ENCODE measurements around the gene PRKG1. TPM values are rescaled to one million over a fixed set of nuclear protein-coding genes. Genes with fewer than 3 reads are reported as not detected.
"Not testable (repeated sequence)": the region's sequence is repeated elsewhere in the genome, so short reads cannot be mapped to it uniquely, and the experiment has no call there.

The PRKG1 gene
- total RNA-seq, 2 donors from 2014 or later, result 1.3 to 2.7 TPM

GRCh38 chr10:52239771-52240170 lies 1165.5 kb downstream of the PRKG1 start:
- Histone ChIP-seq H3K36me3 (ENCODE audit: control insufficient read depth, insufficient read depth, low read length) (no peaks in the 10 kb centered on the region), H3K27me3 (ENCODE audit: control insufficient read depth, insufficient read depth, low read length, poor library complexity, severe bottlenecking) (no peaks in the 10 kb centered on the region), H3K27ac (ENCODE audit: low read depth, low read length) (no peak overlapping the region), H3K4me3 (ENCODE audit: low read length) (no peak overlapping the region), H3K4me1 (ENCODE audit: control insufficient read depth, insufficient read depth, low read length) (no peaks in the 10 kb centered on the region), H3K9me3 (ENCODE audit: control insufficient read depth, low read length) (no peaks in the 10 kb centered on the region), H3K9ac (ENCODE audit: extremely low read depth, low read length, poor library complexity, severe bottlenecking) (no peak overlapping the region)
- no peak for TF ChIP-seq CTCF (conservative IDR thresholded peaks at IDR 0.05)
- Mint-ChIP-seq H3K4me3 (no peak overlapping the region), H3K4me1 (peaks cover 2% of the 10 kb centered on the region), H3K27me3 (ENCODE audit: insufficient read depth) (peaks cover 2% of the 10 kb centered on the region), H3K27ac (no peak overlapping the region), H3K9me3 (no peaks in the 10 kb centered on the region), H3K36me3 (ENCODE audit: low read depth) (no peaks in the 10 kb centered on the region)
- no peak for DNase-seq
- no CpG with 5 or more reads among the region's 1 CpG for WGBS, 2 experiments (ENCODE audit: insufficient coverage in 1 of 2, insufficient read length in 1 of 2)

- Histone ChIP-seq H3K4me3 (ENCODE audit: low read length) (no peak overlapping the region), H3K4me1 (ENCODE audit: control insufficient read depth, insufficient read depth, low read length) (no peaks in the 10 kb centered on the region), H3K9me3 (ENCODE audit: control insufficient read depth, low read length) (no peaks in the 10 kb centered on the region), H3K27me3 (ENCODE audit: control insufficient read depth, insufficient read depth, low read length, poor library complexity, severe bottlenecking) (no peaks in the 10 kb centered on the region), H3K27ac (ENCODE audit: low read depth, low read length) (no peak overlapping the region), H3K9ac (ENCODE audit: extremely low read depth, low read length, poor library complexity, severe bottlenecking) (no peak overlapping the region), H3K36me3 (ENCODE audit: control insufficient read depth, insufficient read depth, low read length) (no peaks in the 10 kb centered on the region)
- no peak for TF ChIP-seq CTCF (conservative IDR thresholded peaks at IDR 0.05)
- Mint-ChIP-seq H3K4me3 (no peak overlapping the region), H3K36me3 (ENCODE audit: low read depth) (no peaks in the 10 kb centered on the region), H3K9me3 (no peaks in the 10 kb centered on the region), H3K27ac (no peak overlapping the region), H3K4me1 (peaks cover 2% of the 10 kb centered on the region), H3K27me3 (ENCODE audit: insufficient read depth) (peaks cover 2% of the 10 kb centered on the region)
- 90% methylated on average over 2 of the region's 2 CpGs; no CpG with 5 or more reads in 1 of the 2 experiments for WGBS, 2 experiments (ENCODE audit: insufficient coverage in 1 of 2, insufficient read length in 1 of 2)
- no peak for DNase-seq
Measured at GRCh38 chr10:52245547-52245946, 1171.3 kb downstream of the PRKG1 start.

- not testable (repeated sequence) for H3K27me3 ChIP-seq (ENCODE audit: control insufficient read depth, insufficient read depth, low read length, poor library complexity, severe bottlenecking); H3K4me3 ChIP-seq (ENCODE audit: low read length); H3K4me1 ChIP-seq (ENCODE audit: control insufficient read depth, insufficient read depth, low read length); H3K27me3 Mint-ChIP-seq (ENCODE audit: insufficient read depth); H3K27ac ChIP-seq (ENCODE audit: low read depth, low read length); H3K9me3 ChIP-seq (ENCODE audit: control insufficient read depth, low read length); H3K4me3 Mint-ChIP-seq; H3K9ac ChIP-seq (ENCODE audit: extremely low read depth, low read length, poor library complexity, severe bottlenecking); H3K36me3 ChIP-seq (ENCODE audit: control insufficient read depth, insufficient read depth, low read length); H3K9me3 Mint-ChIP-seq; H3K27ac Mint-ChIP-seq; DNase-seq; H3K4me1 Mint-ChIP-seq; H3K36me3 Mint-ChIP-seq (ENCODE audit: low read depth)
- WGBS, 2 experiments (ENCODE audit: insufficient coverage in 1 of 2, insufficient read length in 1 of 2), result 84 to 92% methylated on average over 5 to 7 of the region's 7 CpGs
Measured at GRCh38 chr10:52247929-52248328, 1173.6 kb downstream of the PRKG1 start.

GRCh38 chr10:52248697-52249306 lies 1174.5 kb downstream of the PRKG1 start:
- H3K4me3 ChIP-seq (ENCODE audit: low read length), result no peak overlapping the region
- WGBS, 2 experiments (ENCODE audit: insufficient coverage in 1 of 2, insufficient read length in 1 of 2), result 92% methylated on average over 2 of the region's 4 CpGs; no CpG with 5 or more reads in 1 of the 2 experiments
- Mint-ChIP-seq H3K4me1 (no peaks in the 10 kb centered on the region), H3K4me3 (no peak overlapping the region), H3K27me3 (ENCODE audit: insufficient read depth) (no peaks in the 10 kb centered on the region), H3K36me3 (ENCODE audit: low read depth) (no peaks in the 10 kb centered on the region), H3K27ac (no peak overlapping the region), H3K9me3 (no peaks in the 10 kb centered on the region)
- H3K36me3 ChIP-seq (ENCODE audit: control insufficient read depth, insufficient read depth, low read length), result no peaks in the 10 kb centered on the region
- TF ChIP-seq CTCF (conservative IDR thresholded peaks at IDR 0.05), result no peak
- no peaks in the 10 kb centered on the region for H3K4me1 ChIP-seq (ENCODE audit: control insufficient read depth, insufficient read depth, low read length)
- H3K9ac ChIP-seq (ENCODE audit: extremely low read depth, low read length, poor library complexity, severe bottlenecking), result no peak overlapping the region
- no peaks in the 10 kb centered on the region for H3K27me3 ChIP-seq (ENCODE audit: control insufficient read depth, insufficient read depth, low read length, poor library complexity, severe bottlenecking)
- no peak overlapping the region for H3K27ac ChIP-seq (ENCODE audit: low read depth, low read length)
- no peak for DNase-seq
- no peaks in the 10 kb centered on the region for H3K9me3 ChIP-seq (ENCODE audit: control insufficient read depth, low read length)
